K562 (cell line): ENCODE data around the gene CHST8.

ENCODE experiments used
- BACH1 ChIP-seq: fragments of 200-800 bp; sonication (Bioruptor generic); IDR thresholded peaks from 2 replicates; pipeline ENCODE4 v1.6.1; 2016; ENCODE audit warnings: missing genetic modification characterization, missing compliant biosample characterization
- BCL6 ChIP-seq: fragments of 250-450 bp; sonication (Bioruptor Pico); IDR thresholded peaks from 2 replicates; pipeline ENCODE4 v1.4.0; 2020
- EZH2 ChIP-seq: IDR thresholded peaks from 2 replicates; pipeline ENCODE4 v1.6.1; 2012; ENCODE audit warnings: low read depth, mild to moderate bottlenecking, inconsistent platforms, low read length, borderline replicate concordance
- JUN ChIP-seq, 2 experiments: sonication (generic) in 1 of 2; formaldehyde crosslinking in 1 of 2; IDR thresholded peaks; 2 replicates each; pipeline versions ENCODE4 v1.6.1 to v1.8.0; 2012 to 2022; ENCODE audit warnings: borderline replicate concordance in 2 of 2, mild to moderate bottlenecking in 2 of 2, improper control_type of control experiment in 1 of 2, low read depth in 1 of 2, low read length in 1 of 2, missing genetic modification reagents in 1 of 2
- PRDM10 ChIP-seq: fragments of 450-650 bp; IDR thresholded peaks from 2 replicates; pipeline ENCODE4 v1.6.1; 2018; ENCODE audit not compliant: partially characterized antibody
- SREBF1 ChIP-seq: fragments of 150-350 bp; IDR thresholded peaks from 2 replicates; pipeline ENCODE4 v1.6.1; 2014; ENCODE audit warnings: antibody characterized with exemption, low read depth, low read length, borderline replicate concordance
- TF ChIP-seq, protein P1 (sequence below): sonication (generic); formaldehyde crosslinking; IDR thresholded peaks from 2 replicates; pipeline ENCODE4 v1.9.0; 2022; ENCODE audit warnings: mild to moderate bottlenecking, missing genetic modification reagents
- TF ChIP-seq, protein P2 (sequence below), 3 experiments: IDR thresholded peaks in 2 of 3; conservative IDR thresholded peaks in 1 of 3; 2 replicates each; pipeline ENCODE4 v1.5.1; 2011 to 2012; ENCODE audit warnings: low read length in 3 of 3, mild to moderate bottlenecking in 3 of 3, control low read depth in 2 of 3, improper control_type of control experiment in 1 of 3, inconsistent platforms in 1 of 3, low read depth in 1 of 3, mixed read lengths in 1 of 3, moderate library complexity in 1 of 3; ENCODE audit not compliant: insufficient read depth in 2 of 3

DNA sequence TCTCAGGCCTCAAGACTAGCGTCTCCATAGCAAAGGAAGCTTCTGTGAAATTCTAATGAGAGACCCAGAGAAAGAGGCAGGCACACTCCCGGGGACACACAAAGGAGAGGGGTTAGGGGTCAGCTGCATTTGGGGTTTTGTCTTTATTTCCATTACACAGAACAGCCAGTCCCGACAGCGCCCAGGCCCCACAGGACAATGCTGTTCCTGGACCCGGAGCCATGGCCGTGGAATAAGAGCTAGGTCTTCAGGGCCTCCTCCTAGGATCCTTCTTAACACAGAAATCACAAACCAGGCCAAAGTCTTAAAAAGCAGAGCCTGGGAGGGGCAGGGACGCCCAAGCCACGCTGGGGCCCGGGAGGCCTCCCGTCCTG is 197.7 kb downstream of the CHST8 start:
- TF ChIP-seq EZH2 (no peak), JUN (IDR thresholded peaks at IDR 0.05; ENCODE audit: borderline replicate concordance, low read depth, low read length) (no peak), JUN (CRISPR knock-in tag; IDR thresholded peaks at IDR 0.05; ENCODE audit: borderline replicate concordance) (no peak), SREBF1 (no peak), BACH1 (tag) (no peak), PRDM10 (no peak), BCL6 (CRISPR knock-in tag) (no peak)
- TF ChIP-seq, protein P1, sequence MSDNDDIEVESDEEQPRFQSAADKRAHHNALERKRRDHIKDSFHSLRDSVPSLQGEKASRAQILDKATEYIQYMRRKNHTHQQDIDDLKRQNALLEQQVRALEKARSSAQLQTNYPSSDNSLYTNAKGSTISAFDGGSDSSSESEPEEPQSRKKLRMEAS: no peak
- TF ChIP-seq, protein P2, sequence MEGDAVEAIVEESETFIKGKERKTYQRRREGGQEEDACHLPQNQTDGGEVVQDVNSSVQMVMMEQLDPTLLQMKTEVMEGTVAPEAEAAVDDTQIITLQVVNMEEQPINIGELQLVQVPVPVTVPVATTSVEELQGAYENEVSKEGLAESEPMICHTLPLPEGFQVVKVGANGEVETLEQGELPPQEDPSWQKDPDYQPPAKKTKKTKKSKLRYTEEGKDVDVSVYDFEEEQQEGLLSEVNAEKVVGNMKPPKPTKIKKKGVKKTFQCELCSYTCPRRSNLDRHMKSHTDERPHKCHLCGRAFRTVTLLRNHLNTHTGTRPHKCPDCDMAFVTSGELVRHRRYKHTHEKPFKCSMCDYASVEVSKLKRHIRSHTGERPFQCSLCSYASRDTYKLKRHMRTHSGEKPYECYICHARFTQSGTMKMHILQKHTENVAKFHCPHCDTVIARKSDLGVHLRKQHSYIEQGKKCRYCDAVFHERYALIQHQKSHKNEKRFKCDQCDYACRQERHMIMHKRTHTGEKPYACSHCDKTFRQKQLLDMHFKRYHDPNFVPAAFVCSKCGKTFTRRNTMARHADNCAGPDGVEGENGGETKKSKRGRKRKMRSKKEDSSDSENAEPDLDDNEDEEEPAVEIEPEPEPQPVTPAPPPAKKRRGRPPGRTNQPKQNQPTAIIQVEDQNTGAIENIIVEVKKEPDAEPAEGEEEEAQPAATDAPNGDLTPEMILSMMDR (IDR thresholded peaks at IDR 0.05 in 2 of 3, conservative IDR thresholded peaks at IDR 0.05 in 1 of 3; ENCODE audit: insufficient read depth in 2 of 3, low read depth in 1 of 3, low read length in 3 of 3): no peak
